ENCODE measurements around the gene KDELR1.

KDELR1 gene

DNA sequence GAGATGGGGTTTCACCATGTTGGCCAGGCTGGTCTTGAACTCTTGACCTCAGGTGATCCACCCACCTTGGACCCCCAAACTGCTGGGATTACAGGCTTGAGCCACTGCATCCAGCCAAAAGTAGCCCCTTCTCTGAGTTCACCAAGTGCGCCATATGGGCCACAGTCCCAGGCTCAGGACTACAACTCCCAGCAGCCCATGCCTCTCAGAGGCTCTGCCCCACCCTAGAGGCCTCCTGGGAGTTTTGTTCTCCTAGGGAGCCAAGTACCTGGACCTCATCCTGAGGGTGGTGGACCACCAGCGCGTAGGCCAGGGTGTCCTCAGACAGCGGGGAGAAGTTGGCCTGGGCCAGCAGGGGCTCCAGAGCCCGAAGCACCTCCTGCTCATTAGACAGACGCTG, 46.5 kb downstream of the KDELR1 start:
- H3K36me3 ChIP-seq (ENCODE audit: control insufficient read depth, insufficient read depth, low read length): no peaks in the 10 kb centered on the region

DNA sequence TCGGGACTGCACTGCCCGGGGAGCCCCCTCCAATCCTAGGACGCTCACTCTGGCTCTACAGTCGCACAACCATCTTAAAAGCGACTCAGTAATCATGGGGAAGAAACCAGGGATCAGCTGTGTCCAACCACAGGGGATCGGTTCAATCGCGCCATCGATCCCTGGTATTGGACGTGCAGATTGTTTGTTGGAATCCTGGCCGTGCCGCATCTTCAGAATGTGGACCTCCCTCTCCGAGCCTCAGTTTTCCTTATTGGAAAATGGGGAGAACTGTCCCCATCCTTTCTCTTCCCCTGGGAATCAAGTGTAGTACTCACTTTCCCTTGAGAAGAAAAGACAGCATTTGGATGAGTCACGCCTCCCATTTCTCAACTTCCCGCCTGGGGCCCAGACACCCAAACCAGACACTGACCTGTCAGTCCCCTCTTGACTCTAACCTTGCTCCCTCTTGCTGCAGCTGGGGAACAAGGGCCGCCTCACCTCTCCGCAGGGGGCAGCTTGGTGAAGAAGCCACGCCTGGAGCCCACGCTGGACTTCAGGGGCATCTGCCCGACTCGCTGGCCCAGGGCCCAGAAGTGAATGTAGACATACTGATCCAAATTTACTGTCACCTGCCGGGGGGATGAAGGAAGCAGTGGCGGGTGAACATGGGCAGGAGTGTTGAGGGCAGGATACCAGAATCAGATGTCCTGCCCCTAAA, 48.4 kb downstream of the KDELR1 start:
- WGBS, 2 experiments: 93 to 94% methylated on average over 23 of the region's 23 CpGs
- no peaks in the 10 kb centered on the region for H3K9me3 ChIP-seq (ENCODE audit: control insufficient read depth, low read length)
- H3K4me3 ChIP-seq (ENCODE audit: insufficient read depth, low read depth, low read length): no peak overlapping the region
- H3K4me1 ChIP-seq (ENCODE audit: control insufficient read depth, insufficient read depth, low read length): no peaks in the 10 kb centered on the region
- no peak overlapping the region for H3K27ac ChIP-seq (ENCODE audit: insufficient read depth, low read depth, low read length, poor library complexity, severe bottlenecking)
- no peaks in the 10 kb centered on the region for H3K27me3 ChIP-seq (ENCODE audit: control insufficient read depth, insufficient read depth, low read length, poor library complexity, severe bottlenecking)
- H3K36me3 ChIP-seq (ENCODE audit: control insufficient read depth, insufficient read depth, low read length): no peaks in the 10 kb centered on the region

More for the DNA sequence above, 46.5 kb downstream of the KDELR1 start:
- no peak overlapping the region for H3K4me3 ChIP-seq (ENCODE audit: insufficient read depth, low read depth, low read length)
- 92 to 93% methylated on average over 6 of the region's 6 CpGs for WGBS, 2 experiments
- no peak overlapping the region for H3K27ac ChIP-seq (ENCODE audit: insufficient read depth, low read depth, low read length, poor library complexity, severe bottlenecking)
- H3K27me3 ChIP-seq (ENCODE audit: control insufficient read depth, insufficient read depth, low read length, poor library complexity, severe bottlenecking): no peaks in the 10 kb centered on the region
- no peaks in the 10 kb centered on the region for H3K4me1 ChIP-seq (ENCODE audit: control insufficient read depth, insufficient read depth, low read length)
- no peaks in the 10 kb centered on the region for H3K9me3 ChIP-seq (ENCODE audit: control insufficient read depth, low read length)

DNA sequence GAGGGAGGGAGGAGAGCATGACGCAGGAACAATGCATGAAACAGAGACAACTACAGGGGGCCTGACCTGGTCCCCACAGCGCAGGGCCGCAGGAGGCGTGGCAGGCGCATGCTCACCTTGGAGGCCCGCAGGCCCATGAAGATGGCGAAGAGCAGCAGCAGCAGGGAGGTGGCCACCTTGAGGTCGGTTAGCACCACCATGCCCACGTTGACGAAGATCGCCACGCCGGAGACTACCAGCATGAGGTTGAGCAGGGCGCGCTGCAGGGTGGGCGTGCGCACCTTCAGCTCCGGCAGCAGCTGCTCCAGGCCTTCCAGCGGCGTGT, 49.0 kb downstream of the KDELR1 start:
- 80 to 82% methylated on average over 20 of the region's 20 CpGs for WGBS, 2 experiments
- H3K4me1 ChIP-seq (ENCODE audit: control insufficient read depth, insufficient read depth, low read length): no peaks in the 10 kb centered on the region
- H3K9me3 ChIP-seq (ENCODE audit: control insufficient read depth, low read length): no peaks in the 10 kb centered on the region
- H3K27me3 ChIP-seq (ENCODE audit: control insufficient read depth, insufficient read depth, low read length, poor library complexity, severe bottlenecking): no peaks in the 10 kb centered on the region
- H3K4me3 ChIP-seq (ENCODE audit: insufficient read depth, low read depth, low read length): no peak overlapping the region
- no peaks in the 10 kb centered on the region for H3K36me3 ChIP-seq (ENCODE audit: control insufficient read depth, insufficient read depth, low read length)
- no peak overlapping the region for H3K27ac ChIP-seq (ENCODE audit: insufficient read depth, low read depth, low read length, poor library complexity, severe bottlenecking)

DNA sequence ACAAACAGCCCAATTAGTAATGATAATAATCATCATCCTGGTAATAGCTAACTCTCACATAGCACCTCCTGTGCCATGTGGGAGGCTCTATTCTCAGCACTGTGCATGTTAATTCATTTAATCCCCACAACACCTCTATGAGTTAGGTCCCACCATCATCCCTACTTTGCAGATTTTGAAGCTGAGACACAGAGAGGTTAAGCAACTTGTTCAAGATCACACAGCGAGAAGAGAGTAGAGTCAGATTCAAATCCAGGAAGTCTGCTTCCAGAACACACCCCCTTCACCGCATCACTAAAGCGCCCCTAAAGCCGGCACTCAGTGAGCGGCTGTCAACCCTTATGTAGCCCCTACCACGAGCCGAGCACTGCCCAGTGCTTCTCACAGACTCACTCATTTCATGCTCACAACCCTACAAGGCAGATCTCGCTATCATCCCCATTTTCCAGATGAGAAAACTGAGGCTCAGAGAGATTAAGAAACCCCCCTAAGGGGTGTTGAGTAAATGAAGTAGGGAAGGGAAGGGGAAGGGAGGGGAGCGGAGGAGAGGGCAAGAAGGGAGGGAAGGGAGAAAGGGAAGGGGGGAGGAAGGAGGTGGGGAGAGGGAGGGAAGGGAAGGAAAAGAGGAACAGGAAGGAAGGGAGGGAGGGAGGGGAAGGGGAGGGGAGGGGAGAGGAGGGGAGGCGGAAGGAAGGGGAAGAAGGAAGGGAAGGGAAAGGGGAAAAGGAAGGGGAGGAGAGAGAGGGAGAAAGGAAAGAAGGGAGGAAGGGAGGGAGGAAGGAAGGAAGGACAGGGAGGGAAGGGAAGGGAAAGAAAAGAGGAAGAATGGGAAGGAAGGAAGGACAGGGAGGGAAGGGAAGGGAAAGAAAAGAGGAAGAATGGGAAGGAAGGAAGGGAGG, 49.6 kb downstream of the KDELR1 start:
- Histone ChIP-seq H3K27me3 (ENCODE audit: control insufficient read depth, insufficient read depth, low read length, poor library complexity, severe bottlenecking) (no peaks in the 10 kb centered on the region), H3K36me3 (ENCODE audit: control insufficient read depth, insufficient read depth, low read length) (no peaks in the 10 kb centered on the region), H3K9me3 (ENCODE audit: control insufficient read depth, low read length) (no peaks in the 10 kb centered on the region), H3K4me3 (ENCODE audit: insufficient read depth, low read depth, low read length) (no peak overlapping the region), H3K4me1 (ENCODE audit: control insufficient read depth, insufficient read depth, low read length) (no peaks in the 10 kb centered on the region), H3K27ac (ENCODE audit: insufficient read depth, low read depth, low read length, poor library complexity, severe bottlenecking) (no peak overlapping the region)
- 90 to 94% methylated on average over 9 to 10 of the region's 10 CpGs for WGBS, 2 experiments

DNA sequence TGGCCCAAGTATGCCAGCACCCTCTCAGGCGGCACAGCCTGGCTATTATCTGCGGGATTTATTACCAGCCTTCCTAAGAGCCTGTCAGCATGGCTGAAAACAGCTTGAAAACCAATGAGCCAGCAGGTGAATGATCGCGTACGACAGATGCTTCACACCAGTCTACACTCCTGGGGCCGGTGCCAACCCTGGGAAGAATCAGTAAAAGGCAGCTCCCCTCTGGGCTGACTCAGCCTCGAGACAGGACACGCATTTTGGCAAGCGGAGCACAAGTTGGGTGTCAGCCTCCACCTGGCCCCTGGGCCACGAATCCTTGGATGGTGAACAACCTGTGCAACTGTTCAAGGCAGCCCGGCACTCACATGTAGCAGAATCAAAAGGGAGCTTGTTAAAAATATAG, 50.4 kb downstream of the KDELR1 start:
- no peak overlapping the region for H3K4me3 ChIP-seq (ENCODE audit: insufficient read depth, low read depth, low read length)
- WGBS, 2 experiments: 91 to 93% methylated on average over 11 of the region's 11 CpGs
- no peak overlapping the region for H3K27ac ChIP-seq (ENCODE audit: insufficient read depth, low read depth, low read length, poor library complexity, severe bottlenecking)

DNA sequence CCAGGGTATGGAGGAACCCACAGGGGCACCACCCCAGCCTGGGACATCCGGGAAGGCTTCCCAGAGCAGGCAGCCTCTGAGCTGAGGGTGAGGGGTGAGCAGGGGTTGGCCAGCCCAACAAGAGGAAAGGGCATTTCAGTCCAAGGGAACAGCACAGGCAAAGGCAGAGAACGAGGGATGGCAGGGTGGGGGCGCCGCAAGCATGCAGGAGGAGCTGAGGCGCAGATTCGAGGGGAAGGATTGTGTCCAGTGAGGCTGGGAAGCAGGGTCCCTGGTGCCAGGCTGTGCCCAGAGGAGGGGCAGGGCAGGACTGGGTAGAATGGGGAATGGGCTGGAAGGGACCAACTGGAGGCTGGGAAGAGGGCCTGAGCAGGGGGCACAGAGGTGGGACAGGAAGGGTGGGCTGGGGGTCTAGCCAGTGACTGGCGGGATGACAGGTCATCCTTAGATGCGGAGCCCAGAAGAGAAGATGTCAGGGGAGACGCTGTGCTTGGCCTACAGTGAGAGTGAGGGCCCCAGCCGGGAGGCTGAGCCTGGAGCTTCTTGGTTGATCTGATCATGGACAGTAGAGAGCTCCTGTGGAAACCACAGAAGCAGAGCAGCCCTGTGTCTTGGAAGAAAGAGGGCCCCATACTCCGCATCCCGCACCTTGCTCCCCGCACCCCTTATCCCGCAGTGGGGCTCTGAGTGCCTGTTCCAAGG, 52.4 kb downstream of the KDELR1 start:
- no peaks in the 10 kb centered on the region for H3K36me3 ChIP-seq (ENCODE audit: control insufficient read depth, insufficient read depth, low read length)
- no peak overlapping the region for H3K4me3 ChIP-seq (ENCODE audit: insufficient read depth, low read depth, low read length)
- no peaks in the 10 kb centered on the region for H3K9me3 ChIP-seq (ENCODE audit: control insufficient read depth, low read length)
- WGBS, 2 experiments: 91 to 93% methylated on average over 14 of the region's 14 CpGs
- H3K27me3 ChIP-seq (ENCODE audit: control insufficient read depth, insufficient read depth, low read length, poor library complexity, severe bottlenecking): peaks cover 5% of the 10 kb centered on the region
- no peak overlapping the region for H3K27ac ChIP-seq (ENCODE audit: insufficient read depth, low read depth, low read length, poor library complexity, severe bottlenecking)
- no peaks in the 10 kb centered on the region for H3K4me1 ChIP-seq (ENCODE audit: control insufficient read depth, insufficient read depth, low read length)

More for the DNA sequence above, 50.4 kb downstream of the KDELR1 start:
- no peaks in the 10 kb centered on the region for H3K9me3 ChIP-seq (ENCODE audit: control insufficient read depth, low read length)
- H3K27me3 ChIP-seq (ENCODE audit: control insufficient read depth, insufficient read depth, low read length, poor library complexity, severe bottlenecking): no peaks in the 10 kb centered on the region
- no peaks in the 10 kb centered on the region for H3K4me1 ChIP-seq (ENCODE audit: control insufficient read depth, insufficient read depth, low read length)
- H3K36me3 ChIP-seq (ENCODE audit: control insufficient read depth, insufficient read depth, low read length): no peaks in the 10 kb centered on the region

DNA sequence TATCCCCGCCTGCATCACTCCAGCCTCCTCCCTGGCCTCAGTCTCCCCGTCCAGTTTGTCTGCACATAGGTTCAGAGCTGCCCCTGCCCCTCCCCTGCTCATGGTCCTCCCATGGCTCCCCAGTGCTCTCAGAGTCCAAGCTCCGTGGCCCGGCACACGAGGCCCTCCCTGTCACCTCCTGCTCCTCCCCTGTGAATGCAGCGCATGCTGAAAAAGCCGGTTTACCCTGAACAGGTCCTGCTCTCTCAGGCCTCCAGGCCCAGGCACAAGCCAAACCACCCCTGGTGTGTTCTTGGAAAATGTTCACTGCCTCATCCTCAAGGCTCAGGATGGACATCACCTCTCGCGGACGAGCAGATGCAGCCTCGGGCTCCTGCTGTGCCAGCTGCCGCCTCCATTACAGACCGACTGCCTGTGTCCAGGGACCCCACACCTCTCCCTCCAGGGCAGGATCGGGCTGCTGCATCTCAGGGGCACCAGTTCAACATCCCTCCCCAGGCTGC, 53.0 kb downstream of the KDELR1 start:
- Histone ChIP-seq H3K9me3 (ENCODE audit: control insufficient read depth, low read length) (no peaks in the 10 kb centered on the region), H3K36me3 (ENCODE audit: control insufficient read depth, insufficient read depth, low read length) (no peaks in the 10 kb centered on the region), H3K4me1 (ENCODE audit: control insufficient read depth, insufficient read depth, low read length) (no peaks in the 10 kb centered on the region), H3K27me3 (ENCODE audit: control insufficient read depth, insufficient read depth, low read length, poor library complexity, severe bottlenecking) (peaks cover 5% of the 10 kb centered on the region), H3K4me3 (ENCODE audit: insufficient read depth, low read depth, low read length) (no peak overlapping the region), H3K27ac (ENCODE audit: insufficient read depth, low read depth, low read length, poor library complexity, severe bottlenecking) (no peak overlapping the region)
- 84 to 85% methylated on average over 14 of the region's 14 CpGs for WGBS, 2 experiments

DNA sequence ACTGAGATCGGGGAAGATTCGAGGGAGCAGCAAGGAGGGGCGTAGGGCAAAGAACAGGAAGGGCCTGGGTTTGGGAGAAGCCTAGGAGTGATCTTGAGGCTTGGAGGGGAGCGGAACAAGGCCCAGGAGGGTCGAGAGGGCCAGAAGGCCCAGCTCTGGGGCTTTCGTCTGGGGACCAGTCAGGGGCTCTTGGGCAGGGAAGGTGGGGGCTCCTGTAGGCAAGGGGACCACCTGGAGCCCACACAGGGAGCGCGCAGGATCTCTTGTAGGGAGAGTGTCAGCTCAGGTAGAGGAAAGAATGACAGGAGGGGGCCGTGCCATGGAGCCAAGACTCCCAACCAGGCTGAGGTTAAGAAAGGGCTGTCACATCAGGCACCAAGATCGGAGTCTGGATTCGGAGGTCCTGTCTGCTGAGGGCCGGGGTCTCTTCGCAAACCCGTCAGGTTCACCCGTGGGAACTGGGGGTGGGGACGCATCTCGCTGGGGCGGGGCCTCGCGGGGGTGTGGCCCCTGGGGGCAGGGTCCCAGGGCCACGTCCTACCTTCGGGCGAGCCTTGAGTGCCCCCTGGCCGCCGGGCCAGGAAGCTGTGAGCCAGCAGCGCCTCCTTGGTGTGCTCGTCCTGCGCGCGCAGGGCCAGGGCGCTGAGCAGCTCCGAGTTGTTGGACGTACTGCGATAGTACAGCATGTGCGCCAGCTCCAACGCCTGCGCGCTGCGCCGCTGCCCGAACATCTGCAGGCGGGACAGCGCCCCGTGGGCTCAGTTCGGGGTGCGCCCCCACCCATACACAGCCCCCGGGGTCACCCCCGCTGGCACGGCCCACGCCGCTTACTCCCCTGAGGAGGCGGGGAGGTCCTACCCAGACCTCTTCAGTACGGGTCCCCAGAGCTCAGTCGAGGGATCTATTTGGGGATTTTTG, 57.6 kb downstream of the KDELR1 start:
- H3K27ac ChIP-seq (ENCODE audit: insufficient read depth, low read depth, low read length, poor library complexity, severe bottlenecking): no peak overlapping the region
- H3K4me3 ChIP-seq (ENCODE audit: insufficient read depth, low read depth, low read length): peak overlapping the region; percentile 21
- peaks cover 5% of the 10 kb centered on the region for H3K27me3 ChIP-seq (ENCODE audit: control insufficient read depth, insufficient read depth, low read length, poor library complexity, severe bottlenecking)
- H3K9me3 ChIP-seq (ENCODE audit: control insufficient read depth, low read length): no peaks in the 10 kb centered on the region
- H3K4me1 ChIP-seq (ENCODE audit: control insufficient read depth, insufficient read depth, low read length): peaks cover 10% of the 10 kb centered on the region
- 12 to 13% methylated on average over 54 of the region's 54 CpGs for WGBS, 2 experiments
- no peaks in the 10 kb centered on the region for H3K36me3 ChIP-seq (ENCODE audit: control insufficient read depth, insufficient read depth, low read length)

DNA sequence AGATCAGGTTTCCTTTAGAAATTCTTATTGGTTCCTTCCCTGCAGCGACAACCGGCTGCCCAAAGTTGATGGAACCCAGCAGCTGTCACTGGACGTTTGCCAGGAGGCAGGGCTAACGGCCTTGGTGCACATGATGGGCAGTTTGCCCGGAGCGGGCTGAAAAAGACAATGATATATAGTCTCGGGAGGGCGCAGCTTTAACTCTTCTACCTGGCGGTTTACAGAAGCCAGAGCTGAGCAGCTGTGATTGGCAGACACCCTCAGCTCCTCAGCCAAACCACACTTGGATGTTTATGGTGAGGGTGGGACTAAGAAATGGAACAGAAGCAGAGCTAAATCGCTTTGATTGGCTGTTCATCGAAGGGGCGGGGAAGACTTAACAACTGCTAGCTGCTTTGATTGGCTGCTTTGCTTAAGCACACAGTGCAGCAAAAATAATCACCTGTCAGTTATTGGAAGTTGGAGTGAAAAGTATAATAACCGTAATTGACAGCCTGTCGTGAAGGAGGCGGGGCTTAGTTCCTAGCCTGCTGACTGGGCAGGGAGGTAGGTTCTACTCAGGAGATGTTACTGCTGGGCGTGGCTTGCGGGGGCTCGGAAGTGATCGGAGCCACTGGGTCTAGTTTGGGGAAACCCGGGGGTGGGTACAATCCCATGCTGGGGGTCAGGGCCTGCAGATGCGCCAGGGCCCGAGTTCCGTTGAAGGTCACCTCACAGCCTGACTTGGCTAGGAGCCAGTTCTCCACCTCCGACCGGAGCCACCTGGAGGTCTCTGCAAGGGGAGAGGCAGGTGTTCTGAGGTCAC, 58.5 kb downstream of the KDELR1 start:
- Histone ChIP-seq H3K4me3 (ENCODE audit: insufficient read depth, low read depth, low read length) (peak overlapping the region; percentile 21), H3K4me1 (ENCODE audit: control insufficient read depth, insufficient read depth, low read length) (peaks cover 10% of the 10 kb centered on the region), H3K27me3 (ENCODE audit: control insufficient read depth, insufficient read depth, low read length, poor library complexity, severe bottlenecking) (peaks cover 5% of the 10 kb centered on the region), H3K36me3 (ENCODE audit: control insufficient read depth, insufficient read depth, low read length) (no peaks in the 10 kb centered on the region), H3K27ac (ENCODE audit: insufficient read depth, low read depth, low read length, poor library complexity, severe bottlenecking) (no peak overlapping the region), H3K9me3 (ENCODE audit: control insufficient read depth, low read length) (no peaks in the 10 kb centered on the region)
- WGBS, 2 experiments: 21 to 26% methylated on average over 25 of the region's 25 CpGs

Data from ectodermal cell (in vitro differentiated cells).